KBM-7 (cell line): ENCODE results near the gene GAMT.
"Not testable (repeated sequence)": the region's sequence is repeated elsewhere in the genome, so short reads cannot be mapped to it uniquely, and the experiment has no call there.

Source experiments
- DNase-seq: peaks from one replicate; pipeline ENCODE4 v3.0.0-alpha.2; 2015
- in situ Hi-C: fragments of 300-500 bp; cut with MboI; formaldehyde crosslinking; loops from 2 replicates; pipeline ENCODE4 v1.14.3; 2020; ENCODE audit warnings: low sequenced_read_pairs, low pct_unique_long_range_greater_than_20kb, mixed read lengths

GAMT gene

GRCh38 chr19:1401138-1401888 is at the start of gene GAMT:
Gene GAMT (minus strand): TSS chr19:1401542. CDS start chr19:1401476, 66 bp downstream.
- peak; percentile 57 for DNase-seq
- in situ Hi-C loops: no loop called here

GRCh38 chr19:1449467-1450442 is 48.4 kb upstream of the GAMT start, which contains the start of gene APC2:
Gene APC2 (plus strand): TSS chr19:1450121. CDS start chr19:1453002, 2,881 bp downstream.
- in situ Hi-C loops: no loop called here
- DNase-seq: peak; percentile 41

DNA sequence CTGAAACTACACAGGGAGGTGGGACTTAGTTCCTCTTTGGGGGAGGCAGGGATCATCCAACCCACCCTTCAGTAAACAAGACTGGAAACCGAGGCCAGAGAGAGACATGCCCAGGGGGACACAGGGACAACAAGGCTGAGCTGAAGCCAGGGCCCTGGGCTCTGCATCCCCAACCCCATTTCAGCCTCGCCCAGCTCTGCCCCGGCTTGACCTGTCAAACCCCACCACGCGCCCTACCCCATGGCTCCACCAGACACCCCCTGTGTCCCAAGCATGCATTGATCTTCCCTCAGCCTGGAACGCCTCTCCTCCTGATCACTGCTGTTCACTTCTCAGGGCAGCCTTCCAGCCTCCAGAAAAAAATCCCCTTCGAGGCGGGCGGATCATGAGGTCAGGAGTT is 46.6 kb upstream of the GAMT start:
- in situ Hi-C loops: no loop called here
- no peak for DNase-seq

DNA sequence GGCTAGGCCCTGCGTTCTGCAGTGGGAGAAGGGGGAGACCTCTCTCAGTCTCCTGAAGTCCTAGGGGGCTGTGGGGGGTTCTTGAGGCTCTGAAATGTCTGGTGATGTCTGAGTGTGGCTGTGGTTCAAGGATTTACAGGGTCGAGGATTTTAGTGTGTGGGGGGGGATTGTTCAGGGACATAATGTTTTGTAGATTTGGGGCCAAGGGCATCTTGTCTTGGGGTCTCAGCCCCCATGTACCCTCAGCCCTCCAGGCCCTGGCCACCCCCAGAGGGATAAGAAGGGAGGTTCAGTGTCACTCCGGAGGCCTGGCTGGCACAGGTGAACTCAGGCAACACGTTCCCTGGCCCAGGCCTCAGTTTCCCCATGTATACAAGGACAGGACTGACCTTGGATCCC is 46.2 kb upstream of the GAMT start:
- in situ Hi-C loops: no loop called here
- DNase-seq: no peak

DNA sequence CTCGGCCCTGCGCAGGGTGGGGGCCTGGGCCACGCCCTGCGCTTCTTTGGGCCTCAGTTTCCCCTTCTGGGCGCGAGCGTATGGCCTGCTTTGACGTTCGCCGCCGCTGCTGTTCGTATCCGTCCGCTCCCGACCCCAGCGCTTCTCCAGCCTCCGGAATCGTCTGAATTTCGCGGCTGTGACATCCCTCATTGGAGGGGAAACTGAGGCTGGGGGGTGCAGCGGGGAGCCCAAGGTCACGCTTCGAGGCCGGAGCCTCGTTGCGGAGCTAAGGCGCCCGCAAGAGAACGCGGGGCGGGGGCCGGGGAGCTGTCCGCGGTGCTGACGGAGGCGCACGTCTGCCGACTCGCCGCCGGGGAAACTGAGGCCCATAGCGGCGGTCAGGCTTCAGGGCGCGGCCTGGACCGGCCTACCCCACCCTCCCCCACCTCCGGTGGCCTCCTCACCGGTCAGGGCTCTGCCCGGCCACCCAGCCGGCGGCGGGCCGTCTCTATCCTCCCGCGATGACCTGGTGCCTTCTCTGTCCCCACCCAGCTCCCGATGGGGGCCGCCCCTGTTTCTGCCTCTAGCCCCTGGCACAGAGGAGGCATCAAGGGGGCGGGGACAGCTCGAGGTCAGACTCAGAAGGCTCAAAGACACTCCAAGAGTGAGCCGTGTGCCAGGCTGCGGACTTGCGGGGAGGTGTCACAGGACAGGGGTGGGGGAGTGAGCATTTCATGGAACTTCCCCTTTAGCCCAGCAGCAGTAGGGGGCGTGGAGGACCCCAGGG is 45.6 kb upstream of the GAMT start:
- DNase-seq: peak; percentile 45
- in situ Hi-C loops: no loop called here

- no peak for DNase-seq
- in situ Hi-C loops: no loop called here
These were observed 44.8 kb upstream of the GAMT start for GRCh38 chr19:1445932-1446712.

GRCh38 chr19:1445185-1445931 is 44.0 kb upstream of the GAMT start:
- DNase-seq: peak; percentile 80
- in situ Hi-C loops: no loop called here

GRCh38 chr19:1441677-1442438 is 40.5 kb upstream of the GAMT start:
- in situ Hi-C loops: no loop called here
- DNase-seq: no peak

DNA sequence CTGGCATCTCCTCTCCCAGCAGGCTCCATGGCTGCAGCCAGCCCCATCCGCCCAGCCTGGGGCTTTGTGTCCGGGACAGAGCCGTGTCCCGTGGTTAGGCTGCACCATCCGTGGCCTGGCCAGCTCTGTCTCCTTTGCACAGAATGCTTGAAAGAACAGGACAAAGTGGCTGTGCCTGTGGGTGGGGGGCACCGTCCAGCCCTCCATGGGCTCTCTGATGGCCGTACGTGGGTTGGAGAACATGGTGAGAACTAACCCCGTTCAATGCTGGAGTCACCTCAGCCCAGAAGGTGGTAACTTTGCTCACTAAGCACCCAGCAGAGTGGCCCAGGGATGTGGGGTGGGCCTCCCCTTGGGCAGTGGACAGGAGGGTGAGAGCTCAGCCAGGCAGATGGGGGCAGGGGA is 39.7 kb upstream of the GAMT start:
- in situ Hi-C loops: no loop called here
- DNase-seq: no peak

GRCh38 chr19:1440418-1440801 is 39.1 kb upstream of the GAMT start:
- in situ Hi-C loops: no loop called here

GRCh38 chr19:1439525-1440417 is 38.4 kb upstream of the GAMT start:
- in situ Hi-C loops, DNase-seq: not testable (repeated sequence)

More at GRCh38 chr19:1440418-1440801, 39.1 kb upstream of the GAMT start:
- DNase-seq: no peak

DNA sequence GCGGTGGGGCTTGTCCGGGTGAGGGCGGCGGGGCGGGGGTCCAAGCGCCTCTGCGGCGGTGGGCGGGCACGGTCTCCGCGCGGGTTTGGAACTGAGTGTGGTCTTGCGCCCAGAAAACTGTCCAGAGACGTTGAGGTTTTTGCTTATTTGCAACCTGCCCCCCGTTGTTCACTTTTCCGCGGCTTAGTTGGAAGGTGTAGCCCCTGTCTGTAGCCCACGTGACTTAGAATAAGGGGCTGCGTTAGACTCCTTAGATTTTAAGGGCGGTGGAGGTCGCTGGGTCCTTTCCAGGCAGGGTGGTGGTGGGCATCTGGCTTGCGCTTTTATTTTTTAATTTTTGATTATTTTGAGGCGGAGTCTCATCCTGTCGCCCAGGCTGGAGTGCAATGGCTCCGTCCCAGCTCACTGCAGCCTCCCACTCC is 37.6 kb upstream of the GAMT start:
- DNase-seq: no peak
- in situ Hi-C loops: no loop called here

- DNase-seq: peak; percentile 96
- in situ Hi-C loops: no loop called here
These were observed 36.9 kb upstream of the GAMT start, which contains the start of gene RPS15 for GRCh38 chr19:1438035-1438932. Gene RPS15 (plus strand): TSS chr19:1438396. CDS start chr19:1438426, 30 bp downstream.

DNA sequence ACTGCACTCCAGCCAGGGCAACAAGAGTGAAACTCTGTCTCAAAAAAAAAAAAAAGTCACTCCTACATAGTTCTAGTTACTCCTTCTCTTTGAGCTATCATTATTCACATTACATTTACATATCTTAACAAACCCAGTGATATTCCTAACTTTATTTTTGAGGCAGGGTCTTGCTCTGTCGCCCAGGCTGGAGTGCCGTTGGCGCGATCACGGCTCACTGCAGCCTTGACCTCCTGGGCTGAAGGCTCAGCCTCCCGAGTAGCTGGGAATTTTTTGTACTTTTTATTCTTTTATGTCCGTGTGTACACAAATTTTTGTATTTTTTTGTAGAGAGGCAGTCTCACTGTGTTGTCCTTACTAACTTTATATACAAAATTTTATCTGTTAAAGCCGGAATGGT is 36.3 kb upstream of the GAMT start:
- DNase-seq: no peak
- in situ Hi-C loops: no loop called here

- in situ Hi-C loops: no loop called here
- DNase-seq: no peak
These were observed 34.1 kb upstream of the GAMT start for GRCh38 chr19:1435378-1435989.
